Measurements from ENCODE around the gene KIF21B. TPM values are rescaled to one million over a fixed set of nuclear protein-coding genes. Genes with fewer than 3 reads are reported as not detected.

Gene KIF21B
- total RNA-seq, 2 experiments from 2014 or later, result 93.5 to 94.0 TPM

GRCh38 chr1:200923601-200924000, 99.9 kb downstream of the KIF21B start:
- no peak for TF ChIP-seq CTCF (IDR thresholded peaks at IDR 0.05)
- ATAC-seq (no peak), DNase-seq (no peak)
- Mint-ChIP-seq H3K4me1 (ENCODE audit: low read depth) (peaks cover 7% of the 10 kb centered on the region), H3K27ac (no peak overlapping the region), H3K27me3 (peaks cover 4% of the 10 kb centered on the region), H3K36me3 (ENCODE audit: low read depth) (no peaks in the 10 kb centered on the region), H3K4me3 (no peak overlapping the region), H3K9me3 (no peaks in the 10 kb centered on the region)
- ChIA-PET POLR2A (no interaction called here), CTCF (interaction anchor here (1.1 kb wide), 1 partner anchor 35 kb away, joined by 3 read pairs; no protein-coding TSS in a partner anchor)
- intact Hi-C loops (cut with micrococcal nuclease), result no loop called here

- no peaks in the 10 kb centered on the region for H3K9me3 Mint-ChIP-seq
- no peak overlapping the region for H3K4me3 Mint-ChIP-seq
- H3K36me3 Mint-ChIP-seq (ENCODE audit: low read depth), result no peaks in the 10 kb centered on the region
- H3K4me1 Mint-ChIP-seq (ENCODE audit: low read depth), result peaks cover 7% of the 10 kb centered on the region
- intact Hi-C loops (cut with micrococcal nuclease), result no loop called here
- ChIA-PET CTCF (no interaction called here), POLR2A (no interaction called here)
- ATAC-seq (no peak), DNase-seq (no peak)
- no peak for TF ChIP-seq CTCF (IDR thresholded peaks at IDR 0.05)
- H3K27me3 Mint-ChIP-seq, result peaks cover 4% of the 10 kb centered on the region
- no peak overlapping the region for H3K27ac Mint-ChIP-seq
Measured at GRCh38 chr1:200922406-200922805, 101.1 kb downstream of the KIF21B start.

GRCh38 chr1:200921571-200922110, 101.9 kb downstream of the KIF21B start:
- TF ChIP-seq CTCF (IDR thresholded peaks at IDR 0.05), result no peak
- no peak for ATAC-seq
- H3K27ac Mint-ChIP-seq, result no peak overlapping the region
- no peak overlapping the region for H3K4me3 Mint-ChIP-seq
- DNase-seq, result no peak
- ChIA-PET POLR2A (no interaction called here), CTCF (no interaction called here)
- peaks cover 2% of the 10 kb centered on the region for H3K27me3 Mint-ChIP-seq
- H3K9me3 Mint-ChIP-seq, result no peaks in the 10 kb centered on the region
- H3K36me3 Mint-ChIP-seq (ENCODE audit: low read depth), result no peaks in the 10 kb centered on the region
- H3K4me1 Mint-ChIP-seq (ENCODE audit: low read depth), result peaks cover 7% of the 10 kb centered on the region
- intact Hi-C loops (cut with micrococcal nuclease), result no loop called here

Other genes with a start within 250 kb of the KIF21B start
- gene GPR25, start 150.7 kb downstream of the KIF21B start, total RNA-seq, result under 1 TPM; 0.29 to 0.34 TPM
- gene INAVA, start 128.8 kb downstream of the KIF21B start, total RNA-seq, result not detected
- not detected for gene CACNA1S, start 88.7 kb upstream of the KIF21B start, total RNA-seq
- gene ASCL5, start 103.5 kb upstream of the KIF21B start, total RNA-seq, result under 1 TPM; 0.29 to 0.36 TPM
- 10 to 100 TPM; 28.7 to 30.6 TPM for gene TMEM9, start 130.8 kb upstream of the KIF21B start, total RNA-seq
- not detected for gene IGFN1, start 167.1 kb upstream of the KIF21B start, total RNA-seq